ENCODE results near the gene SDC4.

The SDC4 gene

DNA sequence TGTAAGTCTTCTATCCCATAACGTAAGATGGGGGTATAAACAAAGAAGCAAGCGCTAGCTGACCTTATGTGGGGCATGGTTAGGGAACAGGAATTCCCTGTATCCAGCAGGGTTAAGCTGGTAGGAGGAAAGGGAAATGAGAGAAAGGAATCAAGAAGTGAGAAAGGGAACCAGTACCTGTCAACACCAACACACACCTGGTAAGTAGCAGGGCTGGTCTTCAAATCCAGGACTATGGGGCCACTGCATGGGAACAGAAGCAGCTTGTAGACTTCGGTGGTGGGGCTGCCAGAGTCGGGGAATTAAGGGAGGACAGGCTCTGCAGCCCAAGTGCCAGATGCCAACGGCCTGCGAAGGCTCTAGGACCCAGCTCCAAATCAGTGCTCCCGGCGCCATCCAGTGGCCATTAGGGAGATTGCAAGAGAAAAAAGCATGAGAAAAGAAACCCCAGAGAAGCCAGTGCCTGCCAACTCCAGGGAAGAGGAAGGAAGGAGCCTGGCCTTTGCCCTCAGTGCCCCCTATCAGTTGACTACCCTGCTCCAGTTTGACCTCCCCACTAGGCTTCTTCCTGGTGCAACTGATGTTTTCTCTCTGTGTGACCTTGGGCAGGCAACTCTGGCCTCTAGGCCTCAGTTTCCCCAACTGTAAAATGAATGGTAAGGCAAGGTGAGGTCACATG, 57.4 kb downstream of the SDC4 start:
- no peak overlapping the region for H3K27ac ChIP-seq
- no peak for TF ChIP-seq ZFX (IDR thresholded peaks at IDR 0.05)
- TF ChIP-seq, protein P1, sequence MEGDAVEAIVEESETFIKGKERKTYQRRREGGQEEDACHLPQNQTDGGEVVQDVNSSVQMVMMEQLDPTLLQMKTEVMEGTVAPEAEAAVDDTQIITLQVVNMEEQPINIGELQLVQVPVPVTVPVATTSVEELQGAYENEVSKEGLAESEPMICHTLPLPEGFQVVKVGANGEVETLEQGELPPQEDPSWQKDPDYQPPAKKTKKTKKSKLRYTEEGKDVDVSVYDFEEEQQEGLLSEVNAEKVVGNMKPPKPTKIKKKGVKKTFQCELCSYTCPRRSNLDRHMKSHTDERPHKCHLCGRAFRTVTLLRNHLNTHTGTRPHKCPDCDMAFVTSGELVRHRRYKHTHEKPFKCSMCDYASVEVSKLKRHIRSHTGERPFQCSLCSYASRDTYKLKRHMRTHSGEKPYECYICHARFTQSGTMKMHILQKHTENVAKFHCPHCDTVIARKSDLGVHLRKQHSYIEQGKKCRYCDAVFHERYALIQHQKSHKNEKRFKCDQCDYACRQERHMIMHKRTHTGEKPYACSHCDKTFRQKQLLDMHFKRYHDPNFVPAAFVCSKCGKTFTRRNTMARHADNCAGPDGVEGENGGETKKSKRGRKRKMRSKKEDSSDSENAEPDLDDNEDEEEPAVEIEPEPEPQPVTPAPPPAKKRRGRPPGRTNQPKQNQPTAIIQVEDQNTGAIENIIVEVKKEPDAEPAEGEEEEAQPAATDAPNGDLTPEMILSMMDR (conservative IDR thresholded peaks at IDR 0.05), result peak; percentile 95

DNA sequence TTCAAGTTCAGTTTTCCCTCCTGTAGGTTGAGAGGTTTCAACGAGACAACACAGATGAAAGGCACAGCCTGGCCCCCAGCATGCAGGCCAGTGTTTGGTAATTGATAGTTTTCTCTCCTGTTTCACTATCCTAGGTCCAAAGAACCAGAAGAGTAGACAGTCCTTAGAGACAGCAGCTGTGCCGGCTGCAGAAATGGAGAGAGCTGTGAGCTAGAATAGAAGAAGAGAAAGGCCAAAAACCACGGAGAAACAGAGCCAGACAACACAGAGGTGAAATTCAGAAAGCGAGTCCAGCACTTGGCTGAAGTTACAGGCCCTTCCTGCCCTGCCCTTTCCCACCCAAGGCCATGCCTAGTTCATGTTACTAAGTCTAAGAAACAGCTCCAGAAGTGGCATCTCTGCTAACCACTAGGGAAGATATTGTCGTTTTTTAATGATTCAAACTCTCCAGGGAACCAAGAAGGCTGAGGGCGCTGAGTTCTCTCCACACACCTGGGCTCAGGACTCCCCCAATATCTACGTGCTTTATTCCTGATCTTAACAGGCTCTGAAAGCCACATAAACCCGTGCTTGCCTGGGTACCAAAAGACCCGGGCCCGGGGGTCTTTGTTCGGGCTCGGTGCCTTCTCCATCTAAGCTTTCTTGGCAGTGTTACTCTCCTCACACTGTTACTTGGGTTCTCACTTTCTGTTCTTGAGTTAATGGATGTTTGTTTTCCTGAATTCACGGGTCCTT, 58.1 kb downstream of the SDC4 start:
- TF ChIP-seq ZFX (IDR thresholded peaks at IDR 0.05), result no peak
- TF ChIP-seq, protein P1 (conservative IDR thresholded peaks at IDR 0.05), result no peak
- no peak overlapping the region for H3K27ac ChIP-seq

DNA sequence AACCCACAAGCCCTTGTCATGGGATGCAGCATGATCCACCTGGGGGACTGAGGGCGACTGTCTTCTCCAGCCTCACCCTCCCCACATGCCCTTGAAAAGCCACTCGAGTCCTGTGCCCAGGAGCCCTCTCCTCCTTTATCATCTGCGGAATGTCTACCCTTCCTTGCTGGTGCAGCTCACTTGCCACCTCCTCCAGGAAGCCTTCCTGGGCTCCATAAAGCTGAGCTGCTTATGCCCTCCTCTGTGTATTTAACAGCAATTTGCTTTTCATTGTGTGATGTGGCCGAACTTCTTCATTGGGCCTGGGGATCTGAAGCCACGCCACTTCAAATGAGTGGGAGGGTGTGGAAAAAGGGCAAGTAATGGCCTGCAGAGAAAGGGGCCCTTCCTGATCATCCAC, 59.4 kb downstream of the SDC4 start:
- TF ChIP-seq ZFX (IDR thresholded peaks at IDR 0.05), result no peak
- TF ChIP-seq, protein P1 (conservative IDR thresholded peaks at IDR 0.05), result no peak
- no peak overlapping the region for H3K27ac ChIP-seq

DNA sequence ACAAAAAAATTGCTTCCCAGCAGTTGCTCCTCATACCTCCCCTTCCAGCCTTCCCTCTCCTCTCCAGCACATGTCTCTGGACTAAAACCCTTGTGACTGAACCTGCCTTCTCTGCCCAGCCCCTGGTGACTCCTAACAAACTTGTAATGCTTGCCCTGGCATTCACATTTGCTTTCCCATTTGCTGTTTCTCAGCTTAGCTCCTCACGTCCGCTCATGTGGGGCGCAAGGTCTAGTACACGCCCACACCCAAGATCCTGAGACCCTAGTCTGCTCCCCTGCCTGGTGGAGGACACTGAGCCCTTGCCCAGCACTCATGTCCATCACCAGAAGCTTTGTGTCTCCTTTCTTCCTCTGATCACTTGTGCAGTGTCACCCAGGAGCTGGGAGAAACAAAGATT, 59.8 kb downstream of the SDC4 start:
- TF ChIP-seq ZFX (IDR thresholded peaks at IDR 0.05), result no peak
- TF ChIP-seq, protein P1 (conservative IDR thresholded peaks at IDR 0.05), result no peak
- H3K27ac ChIP-seq, result no peak overlapping the region

DNA sequence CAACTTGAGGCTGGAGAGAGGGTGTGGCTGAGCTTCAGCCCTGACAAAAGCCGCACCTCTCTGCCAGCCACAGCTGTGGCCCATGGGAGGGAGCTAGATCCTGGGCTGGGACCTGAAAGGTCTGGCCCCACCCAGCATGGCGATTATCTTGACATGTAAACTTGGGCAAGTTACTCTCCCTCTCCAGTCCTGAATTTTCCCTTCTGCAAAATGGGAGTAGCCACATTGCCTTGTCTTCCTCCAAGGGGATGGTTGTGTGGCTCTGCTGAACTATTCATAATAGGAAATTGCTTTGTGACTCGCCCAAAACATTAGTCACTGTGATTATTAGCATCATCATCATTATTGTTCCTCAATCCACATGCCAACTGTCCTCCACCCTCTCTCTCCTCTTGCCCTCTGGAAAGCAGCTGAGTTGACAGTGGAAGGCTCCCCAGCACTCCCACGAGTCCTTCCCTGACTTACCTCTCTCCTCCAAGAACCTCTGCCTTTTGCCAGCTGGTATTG, 64.6 kb downstream of the SDC4 start:
- H3K27ac ChIP-seq, result no peak overlapping the region
- no peak for TF ChIP-seq ZFX (IDR thresholded peaks at IDR 0.05)
- TF ChIP-seq, protein P1 (conservative IDR thresholded peaks at IDR 0.05), result no peak

DNA sequence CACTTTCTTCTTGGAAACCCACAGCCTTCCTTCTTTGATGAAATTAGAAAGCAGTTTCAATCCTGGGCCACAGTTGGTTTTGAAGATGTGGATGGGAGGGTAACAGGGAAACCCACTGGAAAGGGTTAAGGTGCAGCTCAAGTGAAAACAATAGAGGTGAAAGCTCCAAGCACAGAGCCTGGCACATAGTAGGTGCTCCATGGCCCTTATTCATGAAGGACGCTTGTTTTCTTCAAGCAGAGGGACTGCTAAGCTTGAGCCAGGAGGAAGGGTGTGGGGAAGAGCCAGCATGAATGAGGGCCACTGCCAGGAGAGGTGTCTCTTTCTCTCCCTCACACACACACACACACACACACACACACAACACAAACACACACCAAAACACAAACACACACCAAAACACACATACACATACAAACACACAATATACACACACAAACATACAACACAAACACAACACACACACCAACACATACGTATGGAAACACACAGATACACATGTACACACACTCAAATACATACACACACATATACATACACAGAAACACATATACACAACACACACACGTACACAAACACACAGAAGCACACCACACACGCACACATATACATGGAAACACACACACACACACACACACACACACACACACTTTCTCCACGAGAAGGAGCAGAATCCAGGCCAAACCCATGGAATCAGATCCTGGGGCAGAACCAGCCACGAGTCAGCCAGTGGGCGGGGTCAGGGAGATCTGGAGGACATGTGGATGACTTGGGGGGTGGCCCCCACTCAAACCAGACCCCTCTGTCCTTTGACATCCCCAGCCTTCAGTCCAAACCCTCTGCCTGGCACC, 65.3 kb downstream of the SDC4 start:
- no peak overlapping the region for H3K27ac ChIP-seq
- TF ChIP-seq ZFX (IDR thresholded peaks at IDR 0.05), result no peak
- TF ChIP-seq, protein P1 (conservative IDR thresholded peaks at IDR 0.05), result no peak

Data from C4-2B (cell line).